NCI-H2227 treated with DMSO at 0.1 percent for 48 hours (cell line): Measurements from ENCODE around the gene ST3GAL6.

Source experiments
- DNase-seq: peaks from one replicate; lab custom pipeline; 2025; lab: John Stamatoyannopoulos, UW

Gene ST3GAL6

GRCh38 chr3:98740324-98740723 lies 22.8 kb upstream of the ST3GAL6 start:
- DNase-seq, result no peak

- DNase-seq, result no peak
Measured at GRCh38 chr3:98741121-98741716, 21.9 kb upstream of the ST3GAL6 start.

- no peak for DNase-seq
Measured at GRCh38 chr3:98743071-98743470, 20.1 kb upstream of the ST3GAL6 start.

- DNase-seq, result no peak
Measured at GRCh38 chr3:98744283-98744682, 18.9 kb upstream of the ST3GAL6 start.

- DNase-seq, result no peak
Measured at GRCh38 chr3:98745718-98746117, 17.4 kb upstream of the ST3GAL6 start.

- DNase-seq, result no peak
Measured at GRCh38 chr3:98746122-98746521, 17.0 kb upstream of the ST3GAL6 start.

- no peak for DNase-seq
Measured at GRCh38 chr3:98746882-98747281, 16.3 kb upstream of the ST3GAL6 start.

- no peak for DNase-seq
Measured at GRCh38 chr3:98750276-98750919, 12.7 kb upstream of the ST3GAL6 start.

GRCh38 chr3:98754483-98754882 lies 8.7 kb upstream of the ST3GAL6 start:
- no peak for DNase-seq

- no peak for DNase-seq
Measured at GRCh38 chr3:98755601-98756000, 7.5 kb upstream of the ST3GAL6 start.

GRCh38 chr3:98759629-98760028 lies 3.5 kb upstream of the ST3GAL6 start:
- DNase-seq, result no peak

- no peak for DNase-seq
Measured at GRCh38 chr3:98761643-98762229, 1.4 kb upstream of the ST3GAL6 start.

- no peak for DNase-seq
Measured at GRCh38 chr3:98763819-98764418, 779 bp downstream of the ST3GAL6 start.

- DNase-seq, result no peak
Measured at GRCh38 chr3:98764472-98764884, 1.3 kb downstream of the ST3GAL6 start.

GRCh38 chr3:98765721-98766120 lies 2.6 kb downstream of the ST3GAL6 start:
- DNase-seq, result no peak

GRCh38 chr3:98766924-98767323 lies 3.8 kb downstream of the ST3GAL6 start:
- no peak for DNase-seq

- no peak for DNase-seq
Measured at GRCh38 chr3:98768961-98769360, 5.8 kb downstream of the ST3GAL6 start.

- DNase-seq, result no peak
Measured at GRCh38 chr3:98769448-98769847, 6.3 kb downstream of the ST3GAL6 start.

- no peak for DNase-seq
Measured at GRCh38 chr3:98770261-98771039, 7.3 kb downstream of the ST3GAL6 start.

- DNase-seq, result no peak
Measured at GRCh38 chr3:98772022-98772421, 8.9 kb downstream of the ST3GAL6 start.

GRCh38 chr3:98775459-98776139 lies 12.5 kb downstream of the ST3GAL6 start:
- DNase-seq, result no peak

GRCh38 chr3:98776140-98776493 lies 13.0 kb downstream of the ST3GAL6 start:
- no peak for DNase-seq
